ENCODE data around the gene ROR2.

Gene ROR2

DNA sequence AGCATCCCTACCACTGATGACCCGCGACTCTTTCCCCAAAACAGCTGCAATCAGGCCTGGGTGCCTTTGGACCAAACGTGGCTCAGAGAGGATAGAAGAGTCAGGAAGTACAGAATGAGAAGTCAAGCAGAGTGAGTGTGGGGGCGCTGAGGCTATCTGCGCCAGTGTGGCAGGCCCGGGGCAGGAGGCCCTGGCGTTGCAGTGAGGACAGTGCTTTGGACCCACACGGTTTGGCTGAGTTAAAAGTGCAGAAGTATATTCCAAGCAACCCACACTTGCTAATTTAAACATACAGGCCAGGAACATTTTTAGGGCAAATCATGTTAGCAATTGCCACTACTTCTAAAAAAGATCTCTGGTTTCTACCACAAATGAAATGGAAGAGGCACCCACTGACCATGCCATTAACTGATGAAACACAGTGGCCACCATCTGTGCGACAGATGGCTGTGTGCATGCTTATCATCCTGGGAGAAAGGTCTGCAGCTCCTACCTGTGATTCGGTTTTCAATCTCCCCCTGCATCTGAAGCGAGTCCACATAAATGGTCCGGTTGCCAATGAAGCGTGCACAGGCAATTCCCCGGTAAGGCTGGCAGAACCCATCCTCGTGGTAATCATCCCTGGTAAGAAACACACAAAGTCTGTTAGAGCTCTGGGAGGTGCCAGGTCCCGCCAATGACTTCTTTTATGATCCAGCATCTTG, 213.0 kb downstream of the ROR2 start:
- H3K4me1 Mint-ChIP-seq (ENCODE audit: low read depth) = peaks cover 10% of the 10 kb centered on the region
- peaks cover 10% of the 10 kb centered on the region for H3K27me3 Mint-ChIP-seq
- no peaks in the 10 kb centered on the region for H3K9me3 Mint-ChIP-seq
- intact Hi-C loops (cut with micrococcal nuclease) = no loop called here
- no peak overlapping the region for H3K4me3 Mint-ChIP-seq
- H3K27ac Mint-ChIP-seq = no peak overlapping the region
- H3K36me3 Mint-ChIP-seq (ENCODE audit: low read depth) = no peaks in the 10 kb centered on the region

DNA sequence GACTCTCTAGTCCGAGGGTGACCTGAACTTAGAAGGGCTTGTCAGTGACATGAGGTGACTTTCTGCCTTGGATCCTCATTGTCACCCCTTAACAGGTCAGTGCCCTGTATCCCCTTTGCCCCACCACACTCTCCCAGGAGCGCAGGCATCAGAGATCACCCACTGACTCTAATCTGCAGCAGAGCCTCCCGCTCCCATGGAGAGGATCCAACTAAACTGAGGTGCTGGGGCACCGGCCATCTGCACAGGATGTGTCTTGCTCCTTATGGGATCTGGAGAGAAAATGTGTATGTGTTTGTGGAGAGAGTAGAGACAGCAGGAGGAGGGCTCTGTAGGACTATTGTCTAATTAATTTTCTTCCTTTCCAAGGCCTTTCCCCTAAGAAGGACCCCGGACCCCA, 213.7 kb downstream of the ROR2 start:
- H3K36me3 Mint-ChIP-seq (ENCODE audit: low read depth) = no peaks in the 10 kb centered on the region
- H3K4me3 Mint-ChIP-seq = no peak overlapping the region
- intact Hi-C loops (cut with micrococcal nuclease) = no loop called here
- H3K27ac Mint-ChIP-seq = no peak overlapping the region
- H3K4me1 Mint-ChIP-seq (ENCODE audit: low read depth) = peaks cover 10% of the 10 kb centered on the region
- peaks cover 10% of the 10 kb centered on the region for H3K27me3 Mint-ChIP-seq
- no peaks in the 10 kb centered on the region for H3K9me3 Mint-ChIP-seq

- intact Hi-C loops (cut with micrococcal nuclease) = no loop called here
Measured at GRCh38 chr9:91735049-91735448, 215.0 kb downstream of the ROR2 start.

DNA sequence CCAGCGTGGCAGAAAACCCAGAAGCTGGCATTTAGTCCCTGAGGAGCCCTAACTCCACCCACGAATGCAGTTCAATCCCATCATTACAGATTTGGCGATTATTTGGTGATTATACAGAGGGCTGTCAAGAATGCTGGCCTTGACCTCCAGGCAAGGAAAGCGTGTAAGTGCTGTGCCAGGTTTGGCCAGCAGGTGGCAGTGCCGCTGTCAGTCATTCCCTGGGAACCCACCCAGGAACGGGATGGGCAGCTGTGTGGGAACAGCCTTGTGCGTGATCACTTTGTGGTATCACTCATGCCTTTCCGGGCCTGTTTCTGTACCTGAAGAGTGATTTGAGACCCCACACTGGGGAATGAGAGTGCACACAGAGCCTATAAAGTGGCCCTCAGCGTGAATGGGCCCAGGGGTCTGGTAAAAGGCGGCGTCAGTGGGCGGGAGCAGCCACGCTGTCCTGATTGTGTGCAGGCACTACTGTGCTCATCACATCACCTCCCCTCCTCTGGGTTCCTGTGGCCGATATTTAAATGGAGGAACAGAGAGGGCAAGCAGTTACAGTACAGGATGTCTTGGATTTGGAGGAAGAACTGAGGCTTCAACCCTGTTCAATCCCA, 215.6 kb downstream of the ROR2 start:
- Mint-ChIP-seq H3K4me3 (no peak overlapping the region), H3K36me3 (ENCODE audit: low read depth) (no peaks in the 10 kb centered on the region), H3K27me3 (peaks cover 13% of the 10 kb centered on the region), H3K27ac (peak overlapping the region; percentile 6), H3K9me3 (no peaks in the 10 kb centered on the region), H3K4me1 (ENCODE audit: low read depth) (peaks cover 10% of the 10 kb centered on the region)
- intact Hi-C loops (cut with micrococcal nuclease) = no loop called here

More at GRCh38 chr9:91735049-91735448, 215.0 kb downstream of the ROR2 start:
- peaks cover 10% of the 10 kb centered on the region for H3K27me3 Mint-ChIP-seq
- H3K27ac Mint-ChIP-seq = no peak overlapping the region
- H3K4me1 Mint-ChIP-seq (ENCODE audit: low read depth) = peaks cover 10% of the 10 kb centered on the region
- no peak overlapping the region for H3K4me3 Mint-ChIP-seq
- no peaks in the 10 kb centered on the region for H3K36me3 Mint-ChIP-seq (ENCODE audit: low read depth)
- H3K9me3 Mint-ChIP-seq = no peaks in the 10 kb centered on the region

- no peaks in the 10 kb centered on the region for H3K9me3 Mint-ChIP-seq
- H3K27me3 Mint-ChIP-seq = peaks cover 7% of the 10 kb centered on the region
- peaks cover 10% of the 10 kb centered on the region for H3K4me1 Mint-ChIP-seq (ENCODE audit: low read depth)
- intact Hi-C loops (cut with micrococcal nuclease) = no loop called here
- no peak overlapping the region for H3K4me3 Mint-ChIP-seq
- no peak overlapping the region for H3K27ac Mint-ChIP-seq
- no peaks in the 10 kb centered on the region for H3K36me3 Mint-ChIP-seq (ENCODE audit: low read depth)
Measured at GRCh38 chr9:91733006-91733624, 216.9 kb downstream of the ROR2 start.

DNA sequence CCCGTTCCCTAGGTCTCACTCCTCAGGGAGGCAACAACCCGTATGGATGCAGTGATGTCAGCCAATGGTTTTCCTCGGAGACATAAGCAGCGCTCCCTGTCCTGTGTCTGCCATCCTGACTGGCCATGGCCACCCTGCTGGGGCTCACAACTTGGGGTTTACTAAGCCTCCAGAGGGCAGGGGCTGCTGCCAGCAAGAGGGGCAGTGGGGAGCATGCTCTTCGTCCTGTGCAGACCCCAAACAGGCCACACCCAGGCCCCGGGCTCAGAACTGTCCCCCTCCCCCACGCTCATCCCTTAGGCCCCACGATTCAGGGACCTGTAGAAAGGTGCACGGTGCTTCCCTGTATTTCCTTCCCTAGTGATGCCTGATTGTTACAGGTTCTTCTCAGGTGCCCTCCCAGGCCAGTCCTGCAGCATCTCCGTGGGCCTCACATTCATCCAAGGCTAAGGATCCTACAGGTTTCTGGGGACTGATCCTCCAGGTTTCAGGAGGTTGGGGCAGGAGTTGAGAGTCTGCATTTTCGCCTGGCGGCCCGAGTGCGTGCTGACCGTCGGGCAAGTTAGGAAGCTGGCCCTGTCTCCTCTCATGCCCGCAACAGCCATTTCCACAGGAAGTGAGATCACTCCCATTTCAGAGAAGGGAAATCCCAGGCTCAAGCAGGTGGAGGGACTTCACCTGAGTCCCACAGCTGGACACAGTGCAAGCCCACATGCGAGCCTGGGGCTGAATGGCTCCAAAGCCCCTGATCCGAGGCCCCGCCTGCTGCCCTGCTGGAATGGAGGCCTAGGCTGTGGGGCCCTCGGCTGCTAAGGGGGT, 217.6 kb downstream of the ROR2 start:
- no peaks in the 10 kb centered on the region for H3K36me3 Mint-ChIP-seq (ENCODE audit: low read depth)

GRCh38 chr9:91730806-91731205, 219.2 kb downstream of the ROR2 start:
- Mint-ChIP-seq H3K27ac (no peak overlapping the region), H3K27me3 (peaks cover 5% of the 10 kb centered on the region), H3K9me3 (no peaks in the 10 kb centered on the region), H3K4me1 (ENCODE audit: low read depth) (peaks cover 10% of the 10 kb centered on the region), H3K4me3 (no peak overlapping the region), H3K36me3 (ENCODE audit: low read depth) (no peaks in the 10 kb centered on the region)
- intact Hi-C loops (cut with micrococcal nuclease) = no loop called here

More for the DNA sequence above, 217.6 kb downstream of the ROR2 start:
- H3K27me3 Mint-ChIP-seq = peaks cover 7% of the 10 kb centered on the region
- H3K4me3 Mint-ChIP-seq = no peak overlapping the region
- no peaks in the 10 kb centered on the region for H3K9me3 Mint-ChIP-seq
- intact Hi-C loops (cut with micrococcal nuclease) = no loop called here
- H3K27ac Mint-ChIP-seq = no peak overlapping the region
- peaks cover 10% of the 10 kb centered on the region for H3K4me1 Mint-ChIP-seq (ENCODE audit: low read depth)

- no peaks in the 10 kb centered on the region for H3K36me3 Mint-ChIP-seq (ENCODE audit: low read depth)
- H3K4me1 Mint-ChIP-seq (ENCODE audit: low read depth) = peaks cover 1% of the 10 kb centered on the region
- intact Hi-C loops (cut with micrococcal nuclease) = loop anchor here (5.0 to 10.0 kb wide), 3 partner anchors 65 to 812 kb away; no protein-coding TSS in a partner anchor
- peaks cover 5% of the 10 kb centered on the region for H3K27me3 Mint-ChIP-seq
- H3K4me3 Mint-ChIP-seq = no peak overlapping the region
- H3K9me3 Mint-ChIP-seq = no peaks in the 10 kb centered on the region
- H3K27ac Mint-ChIP-seq = no peak overlapping the region
Measured at GRCh38 chr9:91729558-91729842, 220.5 kb downstream of the ROR2 start.

GRCh38 chr9:91727972-91728371, 222.1 kb downstream of the ROR2 start:
- no peak overlapping the region for H3K4me3 Mint-ChIP-seq
- H3K9me3 Mint-ChIP-seq = no peaks in the 10 kb centered on the region
- H3K36me3 Mint-ChIP-seq (ENCODE audit: low read depth) = no peaks in the 10 kb centered on the region
- H3K4me1 Mint-ChIP-seq (ENCODE audit: low read depth) = no peaks in the 10 kb centered on the region
- no peak overlapping the region for H3K27ac Mint-ChIP-seq
- peaks cover 6% of the 10 kb centered on the region for H3K27me3 Mint-ChIP-seq
- intact Hi-C loops (cut with micrococcal nuclease) = loop anchor here (5.0 to 10.0 kb wide), 3 partner anchors 63 to 811 kb away; no protein-coding TSS in a partner anchor

GRCh38 chr9:91727316-91727861, 222.6 kb downstream of the ROR2 start:
- no peak overlapping the region for H3K27ac Mint-ChIP-seq
- H3K36me3 Mint-ChIP-seq (ENCODE audit: low read depth) = no peaks in the 10 kb centered on the region
- H3K9me3 Mint-ChIP-seq = no peaks in the 10 kb centered on the region
- intact Hi-C loops (cut with micrococcal nuclease) = loop anchor here (5.0 to 10.0 kb wide), 3 partner anchors 63 to 810 kb away; no protein-coding TSS in a partner anchor
- no peak overlapping the region for H3K4me3 Mint-ChIP-seq
- H3K27me3 Mint-ChIP-seq = peaks cover 10% of the 10 kb centered on the region
- no peaks in the 10 kb centered on the region for H3K4me1 Mint-ChIP-seq (ENCODE audit: low read depth)

GRCh38 chr9:91726406-91727100, 223.5 kb downstream of the ROR2 start:
- Mint-ChIP-seq H3K36me3 (ENCODE audit: low read depth) (no peaks in the 10 kb centered on the region), H3K9me3 (no peaks in the 10 kb centered on the region), H3K4me3 (no peak overlapping the region), H3K4me1 (ENCODE audit: low read depth) (no peaks in the 10 kb centered on the region), H3K27ac (no peak overlapping the region), H3K27me3 (peaks cover 15% of the 10 kb centered on the region)
- intact Hi-C loops (cut with micrococcal nuclease) = loop anchor here (5.0 to 10.0 kb wide), 3 partner anchors 62 to 809 kb away; no protein-coding TSS in a partner anchor

DNA sequence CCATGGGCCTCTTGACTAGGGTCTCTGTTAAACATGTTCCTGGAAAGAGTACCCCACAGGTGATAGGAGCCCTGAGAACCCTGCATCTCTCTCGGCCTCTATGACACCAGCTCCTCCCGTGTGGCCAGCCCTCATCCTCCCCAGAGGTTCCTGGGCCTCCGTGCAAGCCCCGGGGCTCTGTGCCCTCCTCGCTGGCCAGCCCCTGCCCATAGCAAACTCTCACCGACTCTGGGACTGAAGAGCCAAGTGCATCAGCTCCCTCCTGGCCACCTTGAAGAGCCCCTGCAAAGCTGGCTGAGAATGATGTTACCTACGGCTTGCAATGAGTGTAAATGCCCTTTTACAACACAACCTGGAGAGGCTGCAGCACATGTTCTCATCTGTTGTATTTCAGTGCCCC, 224.4 kb downstream of the ROR2 start:
- Mint-ChIP-seq H3K4me3 (no peak overlapping the region), H3K9me3 (no peaks in the 10 kb centered on the region), H3K36me3 (ENCODE audit: low read depth) (no peaks in the 10 kb centered on the region), H3K27me3 (peaks cover 15% of the 10 kb centered on the region), H3K4me1 (ENCODE audit: low read depth) (peaks cover 8% of the 10 kb centered on the region), H3K27ac (peak overlapping the region; percentile 5)
- intact Hi-C loops (cut with micrococcal nuclease) = loop anchor here (5.0 to 10.0 kb wide), 3 partner anchors 61 to 808 kb away; no protein-coding TSS in a partner anchor

Data from dendritic cell treated with granulocyte-macrophage colony-stimulating factor and Interleukin-4, amounts not matched to agents 40 ng/mL and 50 ng/mL, for 4 days (primary cell).